ENCODE data around the gene APLP1.
"Not testable (repeated sequence)": the region's sequence is repeated elsewhere in the genome, so short reads cannot be mapped to it uniquely, and the experiment has no call there.

APLP1 gene

DNA sequence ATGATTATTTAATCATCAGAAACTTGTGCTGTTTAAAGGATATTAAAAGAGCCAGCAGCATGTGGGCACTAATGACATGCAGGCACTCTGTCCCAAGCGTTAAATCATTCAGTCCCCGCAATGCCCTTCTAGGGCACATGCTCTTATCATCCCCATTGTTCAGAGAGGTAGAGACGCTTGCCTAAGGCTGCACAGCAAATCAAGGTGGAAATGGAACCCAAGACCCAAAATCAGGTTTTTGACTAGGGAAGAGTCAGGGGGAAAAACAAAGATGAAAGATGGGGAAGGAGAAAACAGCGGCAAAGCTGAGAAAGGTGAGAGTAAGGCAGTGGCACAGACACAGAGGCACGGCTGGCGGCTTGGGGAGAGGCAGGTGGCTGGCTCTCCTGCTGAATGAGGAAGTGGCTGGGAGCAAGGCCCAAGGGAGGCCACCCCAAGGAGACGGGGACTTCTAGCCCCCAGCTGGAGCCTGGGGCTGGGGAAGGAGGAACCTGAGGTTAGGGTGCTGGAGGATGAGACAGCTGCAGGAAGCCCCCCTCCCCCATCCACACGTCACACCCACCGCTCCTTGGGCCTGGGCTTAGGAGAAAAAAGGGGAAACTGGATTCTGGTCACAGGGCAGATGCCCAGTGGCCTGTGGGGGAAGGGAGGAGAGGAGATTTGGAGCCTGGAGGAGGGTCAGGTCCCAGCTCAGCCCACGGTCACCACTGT, 40.8 kb downstream of the APLP1 start:
- DNase-seq, result no peak

DNA sequence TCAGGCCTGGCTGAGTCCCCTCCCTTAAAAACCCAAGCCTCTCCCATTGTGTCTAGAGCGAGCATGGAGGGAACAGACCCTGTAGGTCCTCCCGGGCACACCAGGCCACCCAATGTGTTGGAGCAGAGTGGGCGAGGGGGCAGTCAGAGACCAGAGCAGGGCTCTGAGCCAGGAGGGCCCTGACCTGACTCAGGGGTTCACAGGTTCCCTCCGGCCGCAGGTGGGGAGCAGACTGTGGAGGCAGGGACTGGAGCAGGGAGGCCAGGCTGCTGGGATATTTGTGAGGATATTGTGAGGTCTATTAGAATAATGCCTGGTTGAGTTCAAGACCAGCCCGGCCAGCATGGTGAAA, 41.3 kb downstream of the APLP1 start:
- DNase-seq, result no peak

- DNase-seq, result not testable (repeated sequence)
Measured at GRCh38 chr19:35910355-35910754, 42.0 kb downstream of the APLP1 start.

DNA sequence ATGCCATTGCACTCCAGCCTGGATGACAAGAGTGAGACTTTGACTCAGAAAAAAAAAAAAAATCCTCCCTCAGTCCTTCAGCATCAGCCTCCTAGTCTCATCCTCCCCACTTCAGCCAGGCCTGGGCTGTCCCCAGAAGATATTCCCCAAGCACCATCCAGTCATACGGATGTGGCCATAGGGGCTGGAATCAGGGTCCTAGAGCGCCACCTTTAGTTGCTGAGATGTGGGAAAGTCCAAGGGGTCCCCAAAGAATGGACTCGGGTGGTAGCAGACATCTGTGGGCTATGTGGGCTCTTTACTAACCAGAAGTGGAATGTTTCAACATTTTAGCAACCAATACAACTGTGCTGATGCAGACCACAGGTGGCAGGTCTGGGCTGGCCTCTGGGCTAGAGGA, 42.8 kb downstream of the APLP1 start:
- DNase-seq, result no peak

DNA sequence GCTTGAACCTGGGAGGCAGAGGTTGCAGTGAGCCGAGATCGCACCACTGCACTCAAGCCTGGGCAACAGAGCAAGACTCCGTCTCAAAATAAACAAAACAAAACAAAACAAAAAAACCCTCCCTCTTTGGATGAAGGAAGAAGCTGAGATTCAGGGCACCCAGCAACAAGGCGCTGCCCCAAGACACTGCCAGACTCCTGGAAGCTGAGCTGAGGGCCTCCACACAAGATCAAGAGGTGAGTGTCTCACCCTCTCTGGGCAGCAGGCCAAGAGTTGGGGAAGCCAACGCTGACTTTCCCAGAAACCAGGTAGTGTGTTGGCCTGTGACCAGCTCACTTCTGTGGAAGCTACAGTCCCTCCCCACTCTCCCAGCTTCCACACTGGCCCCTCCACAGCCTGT, 43.4 kb downstream of the APLP1 start:
- DNase-seq, result peak; percentile 51

GRCh38 chr19:35913589-35913988, 45.2 kb downstream of the APLP1 start:
- peak; percentile 15 for DNase-seq

DNA sequence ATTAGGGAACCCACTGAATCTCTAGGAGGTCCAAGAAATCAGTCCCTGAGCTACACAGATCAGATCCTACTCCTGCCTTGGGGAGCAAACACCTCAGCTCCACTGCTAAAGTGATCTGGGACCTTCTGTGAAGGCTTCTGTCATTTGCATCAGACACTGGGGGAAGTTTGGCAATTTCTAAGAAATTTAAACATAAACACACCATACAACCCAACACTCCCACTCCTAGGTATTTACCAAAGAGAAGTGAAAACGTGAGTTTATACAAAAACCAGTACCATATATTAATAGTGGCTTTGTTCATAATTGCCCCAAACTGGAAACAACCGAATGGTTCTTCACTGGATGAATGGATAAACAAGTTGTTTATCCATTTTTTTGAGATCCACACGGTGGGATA, 47.1 kb downstream of the APLP1 start:
- DNase-seq, result no peak

GRCh38 chr19:35919306-35919705, 50.9 kb downstream of the APLP1 start:
- no peak for DNase-seq

- no peak for DNase-seq
Measured at GRCh38 chr19:35921012-35921411, 52.6 kb downstream of the APLP1 start.

- no peak for DNase-seq
Measured at GRCh38 chr19:35925501-35925900, 57.1 kb downstream of the APLP1 start.

- no peak for DNase-seq
Measured at GRCh38 chr19:35928507-35928906, 60.1 kb downstream of the APLP1 start.

Measured in kidney glomerular epithelial cell (primary cell).